ENCODE data around the gene CKS1B. TPM values are rescaled to one million over a fixed set of nuclear protein-coding genes. Genes with fewer than 3 reads are reported as not detected.

Gene CKS1B
- total and polyA plus RNA-seq, 9 of the 15 experiments (the other 6 are each of a cell fraction or from before 2014, with no cell fraction given): 215 to 1,103 (median 460) TPM

GRCh38 chr1:155000726-155001424, 26.4 kb downstream of the CKS1B start (continued):
- TF ChIP-seq IRF2 (CRISPR knock-in tag; IDR thresholded peaks at IDR 0.05) (no peak), MAFG (tag; conservative IDR thresholded peaks at IDR 0.05) (peak; percentile 86), NELFE (IDR thresholded peaks at IDR 0.05; ENCODE audit: insufficient read depth, insufficient read length) (no peak), OTX1 (CRISPR knock-in tag; IDR thresholded peaks at IDR 0.05) (no peak), SIN3B (IDR thresholded peaks at IDR 0.05; ENCODE audit: low read depth) (no peak; the same call in none of the 2 replicates), C11orf30 (IDR thresholded peaks at IDR 0.05; ENCODE audit: low read depth) (peak; percentile 82), CREB1 (IDR thresholded peaks at IDR 0.05) (peak; percentile 29; the same call in 1 of the 2 replicates), CREB1 (CRISPR knock-in tag; IDR thresholded peaks at IDR 0.05) (peak; percentile 48; the same call in 1 of the 2 replicates), HDAC6 (IDR thresholded peaks at IDR 0.05; ENCODE audit: low read depth, low read length) (0 out of 2 replicates have a peak, but pooled peaks have one; percentile 17), TAL1 (IDR thresholded peaks at IDR 0.05) (peak; percentile 6; the same call in 1 of the 2 replicates), KDM4B (IDR thresholded peaks at IDR 0.05; ENCODE audit: borderline replicate concordance in 2 of 2, low read depth in 1 of 2) (peak in 1 of 2 experiments; percentile 85; a peak in 2 of 4 replicates), SREBF1 (IDR thresholded peaks at IDR 0.05; ENCODE audit: borderline replicate concordance, low read depth, low read length) (0 out of 2 replicates have a peak, but pooled peaks have one; percentile 46), DACH1 (IDR thresholded peaks at IDR 0.05; ENCODE audit: partially characterized antibody) (no peak), PYGO2 (tag; IDR thresholded peaks at IDR 0.05) (0 out of 2 replicates have a peak, but pooled peaks have one; percentile 45), PRDM10 (IDR thresholded peaks at IDR 0.05; ENCODE audit: partially characterized antibody) (peak; percentile 91), ZNF431 (CRISPR knock-in tag; IDR thresholded peaks at IDR 0.05) (0 out of 2 replicates have a peak, but pooled peaks have one; percentile 54), CCNT2 (IDR thresholded peaks at IDR 0.05; ENCODE audit: borderline replicate concordance, extremely low read depth, insufficient read length, low read depth, low read length) (peak; percentile 78), ETV1 (tag; conservative IDR thresholded peaks at IDR 0.05; ENCODE audit: low read depth) (peak; percentile 72), FOXJ2 (tag; IDR thresholded peaks at IDR 0.05) (peak; percentile 62; the same call in 1 of the 2 replicates), TOE1 (IDR thresholded peaks at IDR 0.05; ENCODE audit: borderline replicate concordance) (peak; percentile 98), TOE1 (CRISPR knock-in tag; IDR thresholded peaks at IDR 0.05; ENCODE audit: borderline replicate concordance, low read depth) (0 out of 2 replicates have a peak, but pooled peaks have one; percentile 25), POLR2AphosphoS5 (IDR thresholded peaks at IDR 0.05; ENCODE audit: control insufficient read depth, insufficient read depth, low read depth, low read length) (peak; percentile 65), KLF6 (CRISPR knock-in tag; IDR thresholded peaks at IDR 0.05; ENCODE audit: borderline replicate concordance) (0 out of 2 replicates have a peak, but pooled peaks have one; percentile 36), E2F1 (CRISPR knock-in tag; IDR thresholded peaks at IDR 0.05) (peak; percentile 60; the same call in 1 of the 2 replicates)
